GM19324 (cell line): ENCODE results near the gene IL1B.

Experiments used
- ATAC-seq: cut with Tn5 transposase; IDR thresholded peaks from one replicate; pipeline ENCODE4 v1.9.1; 2021; ENCODE audit warnings: mild to moderate bottlenecking, moderate library complexity; ENCODE audit not compliant: unreplicated experiment, low FRiP score

IL1B gene

GRCh38 chr2:112836695-112837117 is at the start of gene IL1B:
Gene IL1B, minus strand, starts transcription at chr2:112836779. Its CDS starts 550 bp downstream, at chr2:112836229.
- no peak for ATAC-seq

GRCh38 chr2:112886291-112886690 is 49.7 kb upstream of the IL1B start:
- ATAC-seq = no peak

DNA sequence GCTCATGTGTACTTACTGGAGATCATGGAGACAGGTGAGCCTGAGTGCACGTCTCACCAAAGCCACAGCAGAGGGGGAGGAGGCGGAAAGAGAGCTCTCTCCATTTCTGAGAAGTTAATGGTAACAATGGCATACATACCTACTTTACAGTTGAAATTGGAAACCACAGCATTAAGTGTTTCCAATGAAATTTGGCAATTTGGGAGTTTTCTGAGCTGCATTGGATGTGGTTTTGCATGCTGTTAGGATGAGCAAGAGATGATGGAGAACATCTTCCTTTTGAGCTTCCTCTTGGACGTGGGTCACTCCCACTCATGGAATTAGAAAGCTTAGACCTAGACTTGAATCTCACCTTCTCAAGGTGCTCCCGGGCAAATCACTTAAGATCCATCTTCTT is 48.9 kb upstream of the IL1B start:
- no peak for ATAC-seq

GRCh38 chr2:112884869-112885505 is 48.4 kb upstream of the IL1B start:
- ATAC-seq = peak; percentile 49

DNA sequence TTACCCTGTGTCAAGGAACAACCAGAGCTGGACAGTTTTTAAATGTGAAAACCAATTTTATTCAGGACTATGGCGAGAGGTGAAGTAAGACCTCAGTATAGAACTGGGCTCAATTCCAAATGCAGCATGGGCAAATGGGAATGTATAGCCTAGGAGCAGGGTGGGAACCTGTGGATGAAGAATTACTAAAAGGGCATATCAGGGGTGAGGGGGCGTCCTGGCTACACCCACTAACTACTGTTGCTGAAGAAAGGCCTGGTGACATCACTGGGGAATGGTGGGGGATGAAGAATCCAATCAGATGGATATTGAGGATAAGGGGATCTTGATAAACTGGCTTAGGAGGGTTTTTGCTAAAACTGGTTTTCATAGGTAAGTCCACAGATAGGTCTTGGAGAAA is 47.1 kb upstream of the IL1B start:
- ATAC-seq = no peak

DNA sequence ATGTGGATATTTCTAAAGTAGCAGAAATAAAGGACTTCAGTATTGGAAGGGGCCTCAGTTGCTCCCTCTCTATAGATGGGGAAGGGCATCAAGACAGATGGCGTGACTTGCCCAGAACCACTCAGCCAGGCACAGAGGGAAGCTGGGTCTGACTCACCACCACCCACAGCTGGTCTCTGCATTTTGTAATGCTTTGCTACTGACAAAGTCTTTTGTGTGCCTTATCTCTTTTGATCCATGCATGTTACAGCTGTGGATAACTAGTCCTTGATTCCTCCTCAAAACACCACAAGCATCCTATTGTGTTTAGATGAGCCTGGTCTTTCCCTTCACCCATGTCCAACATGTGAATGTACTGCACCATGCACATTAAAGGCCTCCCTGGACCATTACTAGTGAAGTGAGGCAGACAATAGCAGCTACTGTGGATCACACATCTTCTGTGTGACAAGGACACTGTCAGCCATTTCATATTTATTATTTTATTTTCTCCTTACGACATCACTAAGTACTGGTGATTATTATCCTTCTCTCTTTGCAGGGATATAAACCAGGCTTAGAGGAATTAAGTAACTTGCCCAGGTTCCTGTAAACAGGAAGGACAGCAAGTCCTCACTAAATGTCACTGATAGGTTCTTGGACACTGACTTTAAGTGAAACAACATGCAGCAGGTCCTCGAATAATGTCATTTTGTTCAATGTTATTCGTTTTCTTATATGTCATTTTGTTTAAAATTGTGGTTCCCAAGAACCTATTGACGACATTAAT is 44.8 kb upstream of the IL1B start:
- ATAC-seq = no peak

- ATAC-seq = no peak
Measured at GRCh38 chr2:112880696-112881095, 44.1 kb upstream of the IL1B start.

GRCh38 chr2:112880091-112880531 is 43.5 kb upstream of the IL1B start:
- ATAC-seq = no peak

GRCh38 chr2:112879491-112880041 is 43.0 kb upstream of the IL1B start:
- no peak for ATAC-seq

GRCh38 chr2:112877423-112877822 is 40.8 kb upstream of the IL1B start:
- ATAC-seq = no peak

GRCh38 chr2:112876971-112877361 is 40.4 kb upstream of the IL1B start:
- no peak for ATAC-seq

GRCh38 chr2:112876257-112876970 is 39.8 kb upstream of the IL1B start:
- ATAC-seq = no peak

- no peak for ATAC-seq
Measured at GRCh38 chr2:112870841-112871835, 34.6 kb upstream of the IL1B start.

DNA sequence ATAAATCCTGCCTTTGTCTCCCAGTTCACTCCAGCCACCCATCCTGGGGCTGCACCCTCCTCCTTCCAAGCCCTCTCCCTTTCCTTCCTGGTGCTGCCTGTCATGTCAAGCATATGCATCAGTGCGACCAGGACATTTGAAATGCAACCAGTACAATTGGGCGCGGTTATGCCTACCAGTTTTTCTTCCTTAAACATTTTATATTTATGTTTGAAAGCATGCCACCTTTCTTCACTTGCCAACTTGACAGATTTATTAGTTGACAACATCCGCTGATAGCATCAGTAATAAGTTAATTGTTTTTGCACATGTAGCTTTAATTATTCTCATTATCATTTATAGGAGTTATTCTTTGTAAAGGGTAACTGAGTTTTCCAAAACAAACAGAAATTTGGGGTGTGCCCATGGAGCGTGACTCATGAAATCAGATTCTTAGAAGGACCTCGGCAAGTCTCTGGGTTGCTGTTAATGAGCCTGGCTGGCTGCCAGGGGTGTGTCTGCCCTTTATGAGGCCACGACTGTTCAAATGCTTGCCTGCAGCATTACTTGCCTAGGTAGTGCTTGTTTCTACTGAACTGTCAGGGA is 32.8 kb upstream of the IL1B start:
- no peak for ATAC-seq

DNA sequence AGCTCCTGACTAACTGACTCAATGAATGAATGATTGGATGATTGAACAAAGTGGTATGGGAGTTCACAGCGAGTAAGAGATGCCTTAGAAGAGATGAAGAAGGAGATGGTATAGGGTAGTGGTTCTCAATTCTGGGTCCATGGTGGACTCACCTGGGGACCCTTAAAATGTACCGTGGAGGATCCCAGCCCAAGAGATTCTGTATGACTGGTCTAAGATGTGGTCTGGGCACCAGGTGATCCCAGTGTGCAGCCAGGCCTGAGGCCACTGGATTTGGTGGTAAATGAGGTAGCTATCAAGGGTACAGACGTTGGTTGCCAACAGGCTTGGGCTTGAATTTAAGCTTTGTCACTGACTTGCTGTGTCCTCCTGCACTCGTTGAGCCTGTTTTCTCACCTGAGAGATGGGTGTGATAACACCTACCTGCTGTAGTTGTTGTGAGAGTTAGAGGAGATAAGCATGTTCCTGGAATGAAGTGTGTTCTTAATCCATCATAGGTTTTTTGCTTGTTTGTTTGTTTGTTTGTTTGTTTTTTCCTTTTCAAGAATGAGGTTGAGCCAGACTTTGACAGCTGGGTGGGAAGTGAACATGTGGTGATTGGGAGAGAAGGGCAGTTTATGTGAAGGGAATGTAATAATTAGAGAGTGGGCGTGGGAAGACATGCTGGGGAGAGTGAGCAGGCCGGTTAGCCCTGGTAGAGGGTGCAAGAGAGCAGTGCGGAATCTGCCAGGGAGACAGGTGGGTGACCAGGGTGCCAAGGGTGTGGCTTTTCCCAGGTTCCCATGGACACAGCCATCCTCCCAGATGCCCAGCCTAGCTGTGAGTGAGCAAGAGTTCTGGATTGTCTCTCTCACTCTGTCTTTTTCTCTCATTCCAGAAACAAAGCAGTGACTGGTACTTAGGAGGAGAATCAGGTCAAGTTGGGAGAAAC is 31.4 kb upstream of the IL1B start:
- ATAC-seq = no peak

- no peak for ATAC-seq
Measured at GRCh38 chr2:112866128-112866835, 29.7 kb upstream of the IL1B start.

- ATAC-seq = no peak
Measured at GRCh38 chr2:112864072-112864471, 27.5 kb upstream of the IL1B start.
